Cardiac fibroblast (primary cell): ENCODE data around the gene PHF5A.
A peak's percentile ranks its signal among the peaks of the same experiment; 100 is the strongest.
"Not testable (repeated sequence)": the region's sequence is repeated elsewhere in the genome, so short reads cannot be mapped to it uniquely, and the experiment has no call there.

Experiments
- DNase-seq, 2 donors: peaks; one replicate each; pipeline versions ENCODE4 v3.0.0 to v3.0.0-alpha.2; 2010; ENCODE audit warnings: low read depth in 2 of 2
- H3K4me3 ChIP-seq, 2 donors: replicated peaks in 1 of 2; 1 replicate in 1 of 2; 2 replicates in 1 of 2; pipeline ENCODE4 v1.5.1; 2011; ENCODE audit warnings: low read depth in 2 of 2, low read length in 2 of 2, mild to moderate bottlenecking in 2 of 2, moderate library complexity in 1 of 2
- TF ChIP-seq, protein P1 (sequence below): IDR thresholded peaks from one replicate; pipeline ENCODE4 v1.5.1; 2011; ENCODE audit warnings: low read depth, mild to moderate bottlenecking, low read length, inconsistent platforms

Gene PHF5A

DNA sequence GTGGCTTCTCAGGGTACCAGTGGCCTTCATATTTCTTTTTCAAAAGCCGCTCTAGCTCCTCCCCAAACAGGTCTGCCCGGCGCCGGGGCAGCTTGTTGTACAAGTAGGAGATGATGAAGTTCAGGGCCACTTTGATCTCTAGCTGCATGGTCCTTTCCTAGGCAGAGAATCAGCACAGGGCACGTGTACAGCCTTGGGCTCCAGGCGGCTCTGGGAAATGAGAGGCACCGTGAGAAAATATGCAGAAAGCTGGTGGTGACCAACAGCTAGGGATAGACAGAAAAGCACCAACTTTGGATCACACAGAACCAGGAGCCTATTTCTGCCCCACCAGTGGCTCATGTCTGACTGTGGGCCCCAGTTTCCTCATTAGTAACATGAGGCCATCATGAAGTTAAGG is 31.3 kb downstream of the PHF5A start:
- TF ChIP-seq, protein P1, sequence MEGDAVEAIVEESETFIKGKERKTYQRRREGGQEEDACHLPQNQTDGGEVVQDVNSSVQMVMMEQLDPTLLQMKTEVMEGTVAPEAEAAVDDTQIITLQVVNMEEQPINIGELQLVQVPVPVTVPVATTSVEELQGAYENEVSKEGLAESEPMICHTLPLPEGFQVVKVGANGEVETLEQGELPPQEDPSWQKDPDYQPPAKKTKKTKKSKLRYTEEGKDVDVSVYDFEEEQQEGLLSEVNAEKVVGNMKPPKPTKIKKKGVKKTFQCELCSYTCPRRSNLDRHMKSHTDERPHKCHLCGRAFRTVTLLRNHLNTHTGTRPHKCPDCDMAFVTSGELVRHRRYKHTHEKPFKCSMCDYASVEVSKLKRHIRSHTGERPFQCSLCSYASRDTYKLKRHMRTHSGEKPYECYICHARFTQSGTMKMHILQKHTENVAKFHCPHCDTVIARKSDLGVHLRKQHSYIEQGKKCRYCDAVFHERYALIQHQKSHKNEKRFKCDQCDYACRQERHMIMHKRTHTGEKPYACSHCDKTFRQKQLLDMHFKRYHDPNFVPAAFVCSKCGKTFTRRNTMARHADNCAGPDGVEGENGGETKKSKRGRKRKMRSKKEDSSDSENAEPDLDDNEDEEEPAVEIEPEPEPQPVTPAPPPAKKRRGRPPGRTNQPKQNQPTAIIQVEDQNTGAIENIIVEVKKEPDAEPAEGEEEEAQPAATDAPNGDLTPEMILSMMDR = no peak
- no peak overlapping the region for H3K4me3 ChIP-seq

DNA sequence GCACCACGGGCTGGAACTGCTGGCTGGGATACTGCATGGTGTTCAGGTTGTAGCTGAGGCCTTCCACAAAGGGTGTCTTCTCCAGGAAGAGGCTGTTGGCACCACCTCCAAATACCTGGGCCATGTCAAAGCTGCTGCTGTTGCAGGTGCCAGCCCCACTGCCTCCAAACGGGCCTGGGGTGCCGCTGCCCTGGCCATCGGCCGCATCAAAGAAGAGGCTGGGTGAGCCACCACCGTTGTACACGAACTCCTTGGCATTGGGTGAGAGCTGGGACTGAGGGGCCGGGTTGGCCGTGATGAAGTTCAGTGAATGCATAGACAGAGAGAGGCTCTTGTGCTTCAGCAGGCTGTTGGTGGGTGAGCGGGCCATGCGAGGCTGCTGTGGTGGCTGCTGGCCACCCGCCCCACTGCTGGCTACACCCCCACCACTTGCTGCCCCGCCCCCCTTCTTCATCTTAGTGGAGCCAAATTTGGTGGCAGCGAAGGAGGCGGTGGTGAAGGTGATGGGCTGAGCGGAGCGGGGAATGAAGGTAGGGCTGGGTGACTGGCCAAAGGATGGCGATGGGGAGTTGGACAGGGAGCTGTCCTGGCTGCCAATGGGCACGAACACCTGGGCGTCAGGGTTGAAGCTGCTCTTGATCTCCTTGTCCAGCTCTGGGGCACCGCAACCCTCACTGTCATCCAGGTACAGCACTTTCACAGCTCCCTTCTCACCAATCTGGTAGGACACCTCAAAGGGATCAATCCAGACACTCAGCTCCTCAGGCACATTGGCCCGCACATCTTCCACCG is 32.0 kb downstream of the PHF5A start:
- DNase-seq = no peak
- H3K4me3 ChIP-seq = no peak overlapping the region
- TF ChIP-seq, protein P1 = no peak

More for the DNA sequence above, 31.3 kb downstream of the PHF5A start:
- DNase-seq = no peak

DNA sequence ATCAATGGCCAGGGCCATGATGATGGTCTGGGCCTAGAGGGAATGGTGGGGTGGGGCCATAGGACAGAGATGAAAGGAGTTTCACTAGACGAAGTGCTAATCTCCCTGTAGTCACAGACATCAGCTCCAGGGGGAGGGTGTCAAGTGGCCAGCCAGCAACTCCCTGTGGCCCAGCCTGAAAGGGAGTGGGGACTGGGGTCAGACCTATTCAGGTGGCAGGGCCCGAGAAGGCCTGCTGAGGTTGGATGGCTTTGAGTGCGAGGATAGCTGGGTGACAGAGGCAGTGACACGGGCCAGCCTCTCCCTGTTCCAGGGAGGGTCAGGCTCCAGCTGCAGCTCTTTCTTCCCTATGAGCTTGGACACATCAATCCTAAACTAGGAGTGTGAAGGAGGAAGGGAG is 32.9 kb downstream of the PHF5A start:
- no peak overlapping the region for H3K4me3 ChIP-seq
- TF ChIP-seq, protein P1 = no peak
- no peak for DNase-seq

DNA sequence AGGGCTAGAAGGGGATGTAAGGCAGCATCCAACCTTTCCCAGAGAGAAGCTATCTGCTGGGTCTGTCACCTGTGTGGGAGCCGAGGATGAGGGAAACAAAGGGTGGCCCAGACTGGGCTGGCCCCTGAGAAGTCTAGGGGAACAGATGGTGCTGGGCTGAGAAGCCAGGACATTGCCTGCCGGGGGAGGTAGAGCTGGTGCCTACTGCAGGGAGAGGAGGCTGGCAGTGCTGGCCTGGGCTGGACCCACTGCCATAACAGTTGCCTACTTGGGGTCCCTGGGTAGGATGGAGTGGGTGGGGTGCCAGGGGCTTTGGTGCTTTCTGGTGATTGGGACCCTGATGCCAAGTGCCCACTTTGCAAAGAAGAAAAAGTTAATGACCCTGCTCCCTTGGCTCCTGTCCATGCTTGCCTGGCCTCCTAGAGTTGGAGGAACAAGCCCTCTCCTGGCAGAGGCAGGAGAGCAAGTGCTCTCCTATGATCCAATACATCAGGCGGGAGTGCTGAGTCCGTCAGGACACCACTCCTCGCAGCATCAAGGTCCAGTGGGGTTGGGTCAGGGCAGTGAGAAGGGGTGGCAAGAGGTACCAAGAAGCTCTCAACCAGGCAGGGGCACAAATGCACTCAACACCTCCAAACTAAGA is 34.0 kb downstream of the PHF5A start:
- H3K4me3 ChIP-seq, DNase-seq: not testable (repeated sequence)

DNA sequence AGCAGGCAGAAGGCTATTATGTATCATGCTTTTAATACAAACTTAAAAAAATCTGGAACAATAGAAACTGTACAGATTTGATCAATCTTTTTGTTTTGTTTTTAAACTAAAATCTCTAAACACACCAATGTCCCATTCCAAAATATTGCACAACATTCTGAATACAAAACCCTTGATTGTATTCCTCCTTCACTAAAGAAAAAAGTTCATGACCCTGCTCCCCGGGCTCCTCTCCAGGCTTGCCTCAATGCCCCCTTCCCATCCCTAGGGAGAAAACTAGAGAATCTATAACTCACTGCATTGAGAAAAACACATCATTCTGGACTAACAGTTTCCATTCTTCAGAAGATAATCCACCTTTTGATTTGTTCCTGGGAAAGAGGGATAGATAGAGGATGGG is 35.0 kb downstream of the PHF5A start:
- not testable (repeated sequence) for H3K4me3 ChIP-seq
- peak; percentile 41 to 62 for DNase-seq

DNA sequence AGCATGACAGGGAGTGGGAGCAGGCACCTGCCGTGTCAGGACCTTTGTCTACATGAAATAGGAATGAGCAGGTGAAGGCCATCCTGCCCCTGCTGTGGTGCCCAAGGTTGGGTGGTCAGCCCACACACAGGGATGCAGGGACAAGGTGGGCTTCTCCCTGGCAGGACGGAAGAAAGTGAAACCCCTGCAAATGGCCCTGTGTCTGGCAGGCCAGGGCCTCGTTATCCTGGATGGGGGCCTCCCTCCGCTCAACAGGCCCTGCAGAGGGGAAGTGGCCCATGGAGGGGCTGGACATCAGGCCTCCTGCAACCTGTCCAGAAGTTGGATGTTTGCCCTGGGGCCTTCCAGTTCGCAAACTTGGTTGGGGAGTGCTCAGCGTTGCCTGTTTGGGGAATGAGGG is 36.8 kb downstream of the PHF5A start:
- H3K4me3 ChIP-seq = no peak overlapping the region
- TF ChIP-seq, protein P1 = no peak

DNA sequence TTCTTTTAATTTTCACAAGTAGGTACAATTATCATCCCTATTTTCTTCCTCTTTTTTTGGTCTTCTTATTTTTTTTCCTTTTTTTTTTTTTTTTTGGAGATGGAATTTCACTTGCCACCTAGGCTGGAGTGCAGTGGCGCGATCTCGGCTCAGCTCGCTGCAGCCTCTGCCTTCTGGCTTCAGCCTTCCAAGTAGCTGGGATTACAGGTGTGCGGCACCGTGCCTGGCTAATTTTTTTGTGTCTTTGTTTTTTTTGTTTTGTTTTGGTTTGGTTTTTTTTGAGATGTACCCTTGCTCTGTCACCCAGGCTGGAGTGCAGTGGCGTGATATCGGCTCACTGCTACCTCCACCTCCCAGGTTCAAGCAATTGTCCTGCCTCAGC is 38.5 kb downstream of the PHF5A start:
- no peak for DNase-seq
- no peak overlapping the region for H3K4me3 ChIP-seq
- TF ChIP-seq, protein P1 = no peak

More for the DNA sequence above, 36.8 kb downstream of the PHF5A start:
- DNase-seq = no peak
